CD4-positive, alpha-beta memory T cell (primary cell): ENCODE results near the gene GALR2. TPM values are rescaled to one million over a fixed set of nuclear protein-coding genes. Genes with fewer than 3 reads are reported as not detected.

ENCODE experiments used
- microRNA-seq: library from miRNA; unstranded; fragments of <30 nt; microRNA quantifications from one replicate; pipeline ENCODE4 v1.2.0, GENCODE V29; 2021; ENCODE audit warnings: borderline replicate concordance, borderline number of aligned reads, borderline microRNAs expressed, mixed read lengths
- polyA plus RNA-seq, 2 donors: library from polyadenylated mRNA; unstranded; fragments of 300-500 nt; fragmentation: Illumina TruSeq; gene quantifications; one replicate each; pipeline ENCODE4 v1.2.3, GENCODE V29; 2021
- total RNA-seq, 2 experiments: library from RNA; stranded (reverse); gene quantifications; one replicate each; pipeline ENCODE4 v1.2.3, GENCODE V29; 2021

Gene GALR2
- total and polyA plus RNA-seq, 4 experiments from 2014 or later, result 0.37 TPM; not detected in 3

Small RNA genes within 50 kb of the gene (microRNA-seq; reads per million reads assigned to microRNA genes)
- gene MIR6868, result 1.7 reads per million

Other genes with a start within 250 kb of the GALR2 start
- gene UNC13D, start 230.4 kb upstream of the GALR2 start, total RNA-seq, result 100 to 1,000 TPM; 161 to 171 TPM
- gene UNC13D, start 230.4 kb upstream of the GALR2 start, polyA plus RNA-seq, result 10 to 100 TPM; 39.6 to 78.9 TPM
- 100 to 1,000 TPM; 159 to 160 TPM for gene WBP2, start 219.4 kb upstream of the GALR2 start, total RNA-seq
- 100 to 1,000 TPM in 1 of 2 donors, 10 to 100 TPM in 1; 80.3 to 127 TPM for gene WBP2, start 219.4 kb upstream of the GALR2 start, polyA plus RNA-seq
- gene TRIM47, start 196.2 kb upstream of the GALR2 start, total RNA-seq, result 10 to 100 TPM; 17.5 to 22.6 TPM
- gene TRIM47, start 196.2 kb upstream of the GALR2 start, polyA plus RNA-seq, result 10 to 100 TPM; 11.2 to 26.8 TPM
- gene TRIM65, start 177.8 kb upstream of the GALR2 start, total RNA-seq, result 10 to 100 TPM; 36.5 to 36.9 TPM
- gene TRIM65, start 177.8 kb upstream of the GALR2 start, polyA plus RNA-seq, result 10 to 100 TPM; 17.7 to 28.8 TPM
- 100 to 1,000 TPM; 126 to 142 TPM for gene MRPL38, start 169.9 kb upstream of the GALR2 start, total RNA-seq
- gene MRPL38, start 169.9 kb upstream of the GALR2 start, polyA plus RNA-seq, result 10 to 100 TPM; 59.1 to 89.0 TPM
- 10 to 100 TPM; 39.6 to 42.7 TPM for gene FBF1, start 133.7 kb upstream of the GALR2 start, total RNA-seq
- 1 to 10 TPM; 3.7 to 4.0 TPM for gene FBF1, start 133.7 kb upstream of the GALR2 start, polyA plus RNA-seq
- gene ACOX1, start 95.6 kb upstream of the GALR2 start, total RNA-seq, result 10 to 100 TPM; 30.4 to 31.7 TPM
- gene ACOX1, start 95.6 kb upstream of the GALR2 start, polyA plus RNA-seq, result 10 to 100 TPM; 10.2 to 14.4 TPM
- gene TEN1, start 95.5 kb upstream of the GALR2 start, total RNA-seq, result 10 to 100 TPM; 10.2 to 16.1 TPM
- 10 to 100 TPM; 13.1 to 20.2 TPM for gene TEN1, start 95.5 kb upstream of the GALR2 start, polyA plus RNA-seq
- 1 to 10 TPM; 9.6 to 9.7 TPM for gene CDK3, start 73.9 kb upstream of the GALR2 start, total RNA-seq
- 1 to 10 TPM; 1.0 to 1.1 TPM for gene CDK3, start 73.9 kb upstream of the GALR2 start, polyA plus RNA-seq
- not detected for gene EVPL, start 47.5 kb upstream of the GALR2 start, total RNA-seq
- gene EVPL, start 47.5 kb upstream of the GALR2 start, polyA plus RNA-seq, result not detected
- gene SRP68, start 2.3 kb upstream of the GALR2 start, total RNA-seq, result 10 to 100 TPM; 86.5 to 92.4 TPM
- gene SRP68, start 2.3 kb upstream of the GALR2 start, polyA plus RNA-seq, result 10 to 100 TPM; 59.1 to 84.9 TPM
- gene ZACN, start 4.4 kb downstream of the GALR2 start, total RNA-seq, result under 1 TPM in 1 of 2 experiments, not detected in 1; 0.35 TPM
- gene ZACN, start 4.4 kb downstream of the GALR2 start, polyA plus RNA-seq, result 1 to 10 TPM in 1 of 2 donors, not detected in 1; 1.0 TPM
- 100 to 1,000 TPM; 183 to 184 TPM for gene EXOC7, start 29.0 kb downstream of the GALR2 start, total RNA-seq
- gene EXOC7, start 29.0 kb downstream of the GALR2 start, polyA plus RNA-seq, result 10 to 100 TPM; 36.2 to 66.9 TPM
- under 1 TPM; 0.19 to 0.20 TPM for gene FOXJ1, start 66.5 kb downstream of the GALR2 start, total RNA-seq
- gene FOXJ1, start 66.5 kb downstream of the GALR2 start, polyA plus RNA-seq, result not detected
- 10 to 100 TPM; 19.5 to 22.5 TPM for gene RNF157, start 165.7 kb downstream of the GALR2 start, total RNA-seq
- gene RNF157, start 165.7 kb downstream of the GALR2 start, polyA plus RNA-seq, result 10 to 100 TPM in 1 of 2 donors, 1 to 10 TPM in 1; 4.0 to 20.5 TPM
- gene UBALD2, start 190.6 kb downstream of the GALR2 start, total RNA-seq, result 100 to 1,000 TPM; 101 to 103 TPM
- gene UBALD2, start 190.6 kb downstream of the GALR2 start, polyA plus RNA-seq, result 10 to 100 TPM in 1 of 2 donors, 1 to 10 TPM in 1; 6.2 to 11.1 TPM
- 1 to 10 TPM; 5.3 to 5.5 TPM for gene QRICH2, start 233.5 kb downstream of the GALR2 start, total RNA-seq
- under 1 TPM; 0.21 to 0.52 TPM for gene QRICH2, start 233.5 kb downstream of the GALR2 start, polyA plus RNA-seq